GM12878 (cell line): Measurements from ENCODE around the gene SNX10. TPM values are rescaled to one million over a fixed set of nuclear protein-coding genes. Genes with fewer than 3 reads are reported as not detected.

ENCODE experiments used
- ASH2L ChIP-seq: fragments of 300-600, 200-600 bp; sonication (generic); IDR thresholded peaks from 2 replicates; pipeline ENCODE4 v1.6.1; 2017; ENCODE audit warnings: low read depth, mild to moderate bottlenecking, borderline replicate concordance
- BCL11A ChIP-seq: IDR thresholded peaks from 2 replicates; pipeline ENCODE4 v1.6.1; 2011; ENCODE audit warnings: low read depth, low read length
- CBX5 ChIP-seq: sonication (generic); IDR thresholded peaks from 2 replicates; pipeline ENCODE4 v1.6.1; 2016; ENCODE audit warnings: low read depth, moderate library complexity, mild to moderate bottlenecking, inconsistent platforms
- CEBPB ChIP-seq, 2 experiments: fragments of 150-350 bp in 1 of 2; IDR thresholded peaks; 2 replicates each; pipeline ENCODE4 v1.6.1; 2012 to 2014; ENCODE audit warnings: low read depth in 2 of 2, low read length in 2 of 2, borderline replicate concordance in 1 of 2, inconsistent platforms in 1 of 2
- CHD1 ChIP-seq: IDR thresholded peaks from 2 replicates; pipeline ENCODE4 v1.6.1; 2012; ENCODE audit warnings: low read depth, low read length, improper control_type of control experiment
- E4F1 ChIP-seq: fragments of 450-650 bp; IDR thresholded peaks from 2 replicates; pipeline ENCODE4 v1.6.1; 2018; ENCODE audit warnings: borderline replicate concordance, mild to moderate bottlenecking; ENCODE audit not compliant: partially characterized antibody
- HCFC1 ChIP-seq: fragments of 150-350 bp; IDR thresholded peaks from 2 replicates; pipeline ENCODE4 v1.6.1; 2014; ENCODE audit warnings: low read length
- HSF1 ChIP-seq: fragments of 150-350 bp; IDR thresholded peaks from 2 replicates; pipeline ENCODE4 v1.6.1; 2014; ENCODE audit warnings: mild to moderate bottlenecking, low read depth, low read length
- MEF2A ChIP-seq: IDR thresholded peaks from 2 replicates; pipeline ENCODE4 v1.6.1; 2011; ENCODE audit warnings: low read depth, mild to moderate bottlenecking, low read length, moderate library complexity; ENCODE audit not compliant: insufficient read depth
- MYB ChIP-seq: fragments of 150-350 bp; IDR thresholded peaks from 2 replicates; pipeline ENCODE4 v1.6.1; 2014; ENCODE audit warnings: mild to moderate bottlenecking, low read depth, low read length, borderline replicate concordance
- NFYA ChIP-seq: IDR thresholded peaks from 2 replicates; pipeline ENCODE4 v1.6.1; 2011; ENCODE audit warnings: low read depth, mild to moderate bottlenecking, low read length, improper control_type of control experiment, borderline replicate concordance
- RB1 ChIP-seq: fragments of 450-650 bp; formaldehyde crosslinking; IDR thresholded peaks from 2 replicates; pipeline ENCODE4 v1.6.1; 2017; ENCODE audit warnings: mild to moderate bottlenecking, borderline replicate concordance
- SIN3A ChIP-seq: IDR thresholded peaks from 2 replicates; pipeline ENCODE4 v1.6.1; 2012; ENCODE audit warnings: low read depth, low read length, improper control_type of control experiment
- SRF ChIP-seq, 2 experiments: IDR thresholded peaks; 2 replicates each; pipeline ENCODE4 v1.6.1; 2011; ENCODE audit warnings: low read depth in 2 of 2, low read length in 2 of 2, mild to moderate bottlenecking in 1 of 2, moderate library complexity in 1 of 2
- polyA plus RNA-seq, 11 experiments: library from polyadenylated mRNA; depleted of rRNA in 4 of 11; unstranded in 6 of 11; stranded (reverse) in 5 of 11; fragments of >200 nt; fragmentation: Nextera tagmentation in 4 of 11; fragmentation: Illumina TruSeq in 1 of 11; extraction: Ambion mirVana in 4 of 11; extraction: Trizol in 1 of 11; gene quantifications; 1 replicate in 1 of 11; 2 replicates in 10 of 11; pipeline versions ENCODE4 v1.2.1 to v1.2.3, GENCODE V29; 2011 to 2016; ENCODE audit warnings: inconsistent platforms in 2 of 11, missing spikeins in 2 of 11, low read depth in 1 of 11
- total RNA-seq, 4 experiments: library from RNA; depleted of rRNA in 3 of 4; stranded (reverse); fragments of >200 nt in 3 of 4; fragmentation: Illumina TruSeq in 1 of 4; extraction: Trizol in 1 of 4; gene quantifications; 2 replicates each; pipeline versions ENCODE4 v1.2.1 to v1.2.3, GENCODE V29; 2013 to 2021

Gene SNX10
- total and polyA plus RNA-seq, 10 of the 15 experiments (the other 5 are each of a cell fraction or from before 2014, with no cell fraction given) = 22.0 to 56.2 (median 30.1) TPM

- TF ChIP-seq HSF1 (no peak), HCFC1 (no peak), SRF (IDR thresholded peaks at IDR 0.05; ENCODE audit: low read depth in 2 of 2, low read length in 2 of 2) (no peak), MYB (no peak), BCL11A (no peak), E4F1 (no peak), NFYA (no peak), CEBPB (IDR thresholded peaks at IDR 0.05; ENCODE audit: borderline replicate concordance in 1 of 2, low read depth in 2 of 2, low read length in 2 of 2) (no peak), CBX5 (no peak), CHD1 (no peak), ASH2L (no peak), MEF2A (no peak), SIN3A (no peak), RB1 (no peak)
- TF ChIP-seq, all 136 proteins: peak for 0
Measured at GRCh38 chr7:26280723-26281122, 10.9 kb upstream of the SNX10 start (continued).
